ENCODE results near the gene NPR2. TPM values are rescaled to one million over a fixed set of nuclear protein-coding genes. Genes with fewer than 3 reads are reported as not detected.
A peak's percentile ranks its signal among the peaks of the same experiment; 100 is the strongest.

NPR2 gene
- total RNA-seq, 1 experiment from 2014 or later, result 10.1 TPM

GRCh38 chr9:35748858-35749514 lies 42.4 kb upstream of the NPR2 start, which contains the start of the genes GBA2 and RGP1 (continued):
- no peak for TF ChIP-seq AFF4 (CRISPR knock-in tag; IDR thresholded peaks at IDR 0.05; ENCODE audit: borderline replicate concordance)
- no peak for TF ChIP-seq MYBL2 (CRISPR knock-in tag; IDR thresholded peaks at IDR 0.05)
- no peak for TF ChIP-seq NFYB (CRISPR knock-in tag; conservative IDR thresholded peaks at IDR 0.05; ENCODE audit: low read depth)

DNA sequence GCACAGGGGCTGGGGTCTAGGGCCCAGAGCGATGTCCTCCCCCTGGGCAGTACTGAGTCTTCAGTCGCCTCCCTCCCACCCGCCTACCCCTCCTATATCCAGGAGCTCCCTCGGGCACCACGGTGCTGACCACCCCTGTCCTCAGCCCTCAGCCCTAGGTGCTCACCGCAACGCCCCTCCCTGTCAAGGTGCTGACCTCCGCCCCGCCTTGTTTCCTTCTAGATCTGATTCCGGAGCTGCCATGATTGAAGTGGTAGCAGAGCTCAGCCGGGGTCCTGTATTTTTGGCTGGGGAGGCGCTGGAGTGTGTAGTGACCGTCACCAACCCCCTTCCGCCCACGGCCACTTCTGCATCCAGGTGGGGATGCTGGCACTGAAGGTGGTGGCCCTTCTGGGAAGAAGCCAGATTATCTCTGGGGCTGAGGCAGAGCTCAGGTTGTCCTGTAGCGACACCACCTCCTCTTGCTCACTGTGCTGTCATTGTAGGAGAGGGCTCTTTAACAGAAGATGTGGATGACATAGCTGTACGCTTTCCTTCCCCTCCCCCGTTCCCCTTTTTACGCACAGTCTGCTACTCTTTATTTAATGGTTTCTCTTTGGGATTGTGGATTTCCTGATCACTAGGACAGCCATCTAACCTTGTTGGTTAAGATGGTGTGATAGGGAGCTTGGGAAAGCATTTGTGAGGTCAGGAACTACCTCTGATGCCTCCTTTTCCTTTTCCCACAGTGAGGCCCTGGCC lies 41.7 kb upstream of the NPR2 start:
- peak overlapping the region; percentile 92 for H3K4me3 Mint-ChIP-seq
- ATAC-seq (peak; percentile 43), DNase-seq (ENCODE audit: low spot score) (peak; percentile 37)
- H3K36me3 Mint-ChIP-seq, result peaks cover 35% of the 10 kb centered on the region
- POLR2A ChIA-PET, result interaction anchor here (0.5 to 2.1 kb wide), 4 partner anchors 17 to 64 kb away, joined by 3 to 13 read pairs (median 4); partner anchors contain the start of genes CREB3 and TLN1
- CTCF ChIA-PET, result interaction anchor here (0.6 to 4.1 kb wide), 17 partner anchors 14 to 196 kb away, joined by 3 to 27 read pairs (median 6); partner anchors contain the start of genes CREB3, HINT2, TESK1 and TLN1
- H3K9me3 Mint-ChIP-seq, result no peaks in the 10 kb centered on the region
- H3K4me1 Mint-ChIP-seq, result peaks cover 27% of the 10 kb centered on the region
- TF ChIP-seq GTF2I (CRISPR knock-in tag; conservative IDR thresholded peaks at IDR 0.05) (no peak), ATF2 (CRISPR knock-in tag; IDR thresholded peaks at IDR 0.05; ENCODE audit: borderline replicate concordance, low read depth) (no peak), USF1 (CRISPR knock-in tag; IDR thresholded peaks at IDR 0.05) (no peak), HMGA2 (CRISPR knock-in tag; IDR thresholded peaks at IDR 0.05) (no peak), KAT7 (CRISPR knock-in tag; IDR thresholded peaks at IDR 0.05; ENCODE audit: borderline replicate concordance) (no peak), OVOL2 (CRISPR knock-in tag; IDR thresholded peaks at IDR 0.05; ENCODE audit: borderline replicate concordance) (no peak), IRF2 (CRISPR knock-in tag; IDR thresholded peaks at IDR 0.05; ENCODE audit: borderline replicate concordance, low read depth) (no peak), GABPB1 (CRISPR knock-in tag; IDR thresholded peaks at IDR 0.05) (no peak), ERG (CRISPR knock-in tag; IDR thresholded peaks at IDR 0.05) (no peak), NFE2L1 (CRISPR knock-in tag; IDR thresholded peaks at IDR 0.05) (no peak), TP53 (CRISPR knock-in tag; IDR thresholded peaks at IDR 0.05) (no peak), ZMAT4 (CRISPR knock-in tag; IDR thresholded peaks at IDR 0.05) (no peak), CREM (CRISPR knock-in tag; IDR thresholded peaks at IDR 0.05) (no peak)
- TF ChIP-seq, protein P1, sequence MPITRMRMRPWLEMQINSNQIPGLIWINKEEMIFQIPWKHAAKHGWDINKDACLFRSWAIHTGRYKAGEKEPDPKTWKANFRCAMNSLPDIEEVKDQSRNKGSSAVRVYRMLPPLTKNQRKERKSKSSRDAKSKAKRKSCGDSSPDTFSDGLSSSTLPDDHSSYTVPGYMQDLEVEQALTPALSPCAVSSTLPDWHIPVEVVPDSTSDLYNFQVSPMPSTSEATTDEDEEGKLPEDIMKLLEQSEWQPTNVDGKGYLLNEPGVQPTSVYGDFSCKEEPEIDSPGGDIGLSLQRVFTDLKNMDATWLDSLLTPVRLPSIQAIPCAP (CRISPR knock-in tag; IDR thresholded peaks at IDR 0.05), result no peak
- TF ChIP-seq, protein P2, sequence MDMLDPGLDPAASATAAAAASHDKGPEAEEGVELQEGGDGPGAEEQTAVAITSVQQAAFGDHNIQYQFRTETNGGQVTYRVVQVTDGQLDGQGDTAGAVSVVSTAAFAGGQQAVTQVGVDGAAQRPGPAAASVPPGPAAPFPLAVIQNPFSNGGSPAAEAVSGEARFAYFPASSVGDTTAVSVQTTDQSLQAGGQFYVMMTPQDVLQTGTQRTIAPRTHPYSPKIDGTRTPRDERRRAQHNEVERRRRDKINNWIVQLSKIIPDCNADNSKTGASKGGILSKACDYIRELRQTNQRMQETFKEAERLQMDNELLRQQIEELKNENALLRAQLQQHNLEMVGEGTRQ (CRISPR knock-in tag; IDR thresholded peaks at IDR 0.05), result no peak
- TF ChIP-seq, protein P3, sequence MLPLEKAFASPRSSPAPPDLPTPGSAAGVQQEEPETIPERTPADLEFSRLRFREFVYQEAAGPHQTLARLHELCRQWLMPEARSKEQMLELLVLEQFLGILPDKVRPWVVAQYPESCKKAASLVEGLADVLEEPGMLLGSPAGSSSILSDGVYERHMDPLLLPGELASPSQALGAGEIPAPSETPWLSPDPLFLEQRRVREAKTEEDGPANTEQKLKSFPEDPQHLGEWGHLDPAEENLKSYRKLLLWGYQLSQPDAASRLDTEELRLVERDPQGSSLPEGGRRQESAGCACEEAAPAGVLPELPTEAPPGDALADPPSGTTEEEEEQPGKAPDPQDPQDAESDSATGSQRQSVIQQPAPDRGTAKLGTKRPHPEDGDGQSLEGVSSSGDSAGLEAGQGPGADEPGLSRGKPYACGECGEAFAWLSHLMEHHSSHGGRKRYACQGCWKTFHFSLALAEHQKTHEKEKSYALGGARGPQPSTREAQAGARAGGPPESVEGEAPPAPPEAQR (CRISPR knock-in tag; IDR thresholded peaks at IDR 0.05), result no peak
- peak overlapping the region; percentile 62 for H3K27ac Mint-ChIP-seq
- H3K27me3 Mint-ChIP-seq (ENCODE audit: low read depth), result no peaks in the 10 kb centered on the region

Measured in WTC11 (cell line).